Measurements from ENCODE around the gene C1R. TPM values are rescaled to one million over a fixed set of nuclear protein-coding genes. Genes with fewer than 3 reads are reported as not detected.

The C1R gene

GRCh38 chr12:7031306-7031705 is 60.9 kb downstream of the C1R start:
- Histone ChIP-seq H2AK5ac (ENCODE audit: low read depth, low read length) (peak overlapping the region; percentile 21), H3K9me3 (replicated peaks in 1 of 2; ENCODE audit: control insufficient read depth in 2 of 2, insufficient read depth in 1 of 2, low read depth in 1 of 2, low read length in 2 of 2) (no peaks in the 10 kb centered on the region), H3K23ac (ENCODE audit: low read depth, low read length, poor library complexity) (no peak overlapping the region), H3K27me3 (ENCODE audit: control insufficient read depth in 3 of 3, insufficient read depth in 3 of 3, low read depth in 1 of 3, low read length in 3 of 3) (no peaks in the 10 kb centered on the region), H3K4ac (ENCODE audit: low read length) (no peak overlapping the region), H2BK5ac (ENCODE audit: low read length) (no peak overlapping the region), H4K91ac (ENCODE audit: low read depth, low read length, poor library complexity) (no peak overlapping the region), H3K27ac (replicated peaks; ENCODE audit: low read length) (no peak overlapping the region), H3K4me2 (ENCODE audit: insufficient read depth, low read length, poor library complexity, severe bottlenecking) (no peak overlapping the region), H3K9ac (ENCODE audit: low read depth, low read length, poor library complexity) (no peak overlapping the region), H2AFZ (ENCODE audit: low read length) (no peak overlapping the region), H2BK12ac (ENCODE audit: low read length) (peak overlapping the region; percentile 16), H2BK15ac (ENCODE audit: low read length) (no peak overlapping the region), H3K4me1 (ENCODE audit: control insufficient read depth in 2 of 2, insufficient read depth in 1 of 2, low read depth in 1 of 2, low read length in 2 of 2) (no peaks in the 10 kb centered on the region), H3K14ac (ENCODE audit: low read length) (peak overlapping the region; percentile 31), H3K36me3 (replicated peaks in 1 of 2; ENCODE audit: control insufficient read depth in 2 of 2, insufficient read depth in 2 of 2, low read length in 2 of 2) (no peaks in the 10 kb centered on the region), H4K8ac (ENCODE audit: low read depth, low read length) (no peak overlapping the region), H3K4me3 (ENCODE audit: low read length in 2 of 2) (no peak overlapping the region), H3K18ac (ENCODE audit: low read length) (no peak overlapping the region), H2BK120ac (ENCODE audit: low read depth, low read length) (no peak overlapping the region), H3K79me1 (ENCODE audit: low read depth, low read length) (no peaks in the 10 kb centered on the region)
- no peak for DNase-seq (ENCODE audit: low spot score)
- WGBS, 2 donors (ENCODE audit: extremely low coverage in 2 of 2, insufficient read length in 2 of 2, insufficient replicate concordance in 1 of 2): no CpG with 5 or more reads among the region's 6 CpGs

Small RNA genes lying within 50 kb of the gene (small RNA-seq; reads per million reads assigned to genes)
- gene AC006512.1 (ENCODE audit: insufficient read depth): not detected
- not detected for gene RNU6-485P (ENCODE audit: insufficient read depth)

All from neuronal stem cell (in vitro differentiated cells).